ENCODE measurements around the gene ZNF587.
"Not testable (repeated sequence)": the region's sequence is repeated elsewhere in the genome, so short reads cannot be mapped to it uniquely, and the experiment has no call there.

ZNF587 gene

GRCh38 chr19:57888107-57888559, 38.5 kb downstream of the ZNF587 start:
- DNase-seq, result no peak

GRCh38 chr19:57888560-57889231, 39.0 kb downstream of the ZNF587 start, which contains the start of gene ZNF814:
Gene ZNF814 (minus strand): TSS chr19:57889037. CDS start chr19:57888802, 235 bp downstream.
- peak; percentile 79 for DNase-seq

GRCh38 chr19:57890706-57891105, 41.0 kb downstream of the ZNF587 start:
- DNase-seq, result not testable (repeated sequence)

GRCh38 chr19:57900311-57900710, 50.7 kb downstream of the ZNF587 start:
- no peak for DNase-seq

- DNase-seq, result no peak
Observed at GRCh38 chr19:57903618-57904184, 54.0 kb downstream of the ZNF587 start.

- no peak for DNase-seq
Observed at GRCh38 chr19:57905258-57905657, 55.6 kb downstream of the ZNF587 start.

- no peak for DNase-seq
Observed at GRCh38 chr19:57907394-57907793, 57.7 kb downstream of the ZNF587 start.

- DNase-seq, result no peak
Observed at GRCh38 chr19:57914531-57914930, 64.9 kb downstream of the ZNF587 start.
